OCI-LY3 (cell line): ENCODE data around the gene CMIP.

Source experiments
- H2AFZ ChIP-seq: fragments of 200-600, 300-600 bp; shearing (Covaris generic); 2 replicates; pipeline ENCODE4 v1.6.0; 2014; ENCODE audit warnings: antibody characterized with exemption, low read depth, low read length
- H3K27ac ChIP-seq: fragments of 200-600, 300-600 bp; sonication (generic); 2 replicates; pipeline ENCODE4 v1.5.1; 2014; ENCODE audit warnings: mild to moderate bottlenecking, low read length, moderate library complexity, mixed read lengths
- H3K27me3 ChIP-seq: fragments of 200-600, 300-600 bp; sonication (generic); 2 replicates; pipeline ENCODE4 v1.6.1; 2014; ENCODE audit warnings: low read depth, low read length, mixed read lengths
- H3K36me3 ChIP-seq: fragments of 200-600, 300-600 bp; sonication (generic); replicated peaks from 2 replicates; pipeline ENCODE3; 2014; ENCODE audit warnings: low read depth, low read length, mixed read lengths
- H3K4me1 ChIP-seq: fragments of 300-600, 200-600 bp; sonication (generic); 2 replicates; pipeline ENCODE4 v1.6.1; 2014; ENCODE audit warnings: low read length, mixed read lengths
- H3K4me2 ChIP-seq: fragments of 200-600, 300-600 bp; sonication (generic); 2 replicates; pipeline ENCODE4 v1.6.1; 2014; ENCODE audit warnings: low read length, mixed read lengths
- H3K4me3 ChIP-seq: fragments of 300-600, 200-600 bp; sonication (generic); 2 replicates; pipeline ENCODE4 v1.5.1; 2014; ENCODE audit warnings: antibody characterized with exemption, mild to moderate bottlenecking, low read length, moderate library complexity
- H3K79me2 ChIP-seq: fragments of 300-600, 200-600 bp; shearing (Covaris generic); 2 replicates; pipeline ENCODE4 v1.6.1; 2014; ENCODE audit warnings: mild to moderate bottlenecking, low read length, mixed read lengths
- H3K9ac ChIP-seq: fragments of 300-600, 200-600 bp; shearing (Covaris generic); 2 replicates; pipeline ENCODE4 v1.6.0; 2014; ENCODE audit warnings: mild to moderate bottlenecking, low read length, moderate library complexity
- H3K9me3 ChIP-seq: fragments of 200-600, 300-600 bp; shearing (Covaris generic); 2 replicates; pipeline ENCODE4 v1.6.1; 2014; ENCODE audit warnings: low read length, mixed read lengths; ENCODE audit not compliant: insufficient read depth
- H4K20me1 ChIP-seq: fragments of 200-600, 300-600 bp; sonication (generic); 2 replicates; pipeline ENCODE4 v1.6.1; 2016; ENCODE audit warnings: low read length, mixed read lengths; ENCODE audit not compliant: insufficient read depth
- EZH2phosphoT487 ChIP-seq: fragments of 200-600 bp; shearing (Covaris generic); IDR thresholded peaks from 2 replicates; pipeline ENCODE4 v1.6.1; 2018; ENCODE audit warnings: antibody characterized with exemption, mixed run types, low read depth
- TF ChIP-seq, protein P1 (sequence below): fragments of 200-600, 300-600 bp; sonication (generic); IDR thresholded peaks from 2 replicates; pipeline ENCODE4 v1.5.1; 2014; ENCODE audit warnings: antibody characterized with exemption, low read length, low read depth

CMIP gene

DNA sequence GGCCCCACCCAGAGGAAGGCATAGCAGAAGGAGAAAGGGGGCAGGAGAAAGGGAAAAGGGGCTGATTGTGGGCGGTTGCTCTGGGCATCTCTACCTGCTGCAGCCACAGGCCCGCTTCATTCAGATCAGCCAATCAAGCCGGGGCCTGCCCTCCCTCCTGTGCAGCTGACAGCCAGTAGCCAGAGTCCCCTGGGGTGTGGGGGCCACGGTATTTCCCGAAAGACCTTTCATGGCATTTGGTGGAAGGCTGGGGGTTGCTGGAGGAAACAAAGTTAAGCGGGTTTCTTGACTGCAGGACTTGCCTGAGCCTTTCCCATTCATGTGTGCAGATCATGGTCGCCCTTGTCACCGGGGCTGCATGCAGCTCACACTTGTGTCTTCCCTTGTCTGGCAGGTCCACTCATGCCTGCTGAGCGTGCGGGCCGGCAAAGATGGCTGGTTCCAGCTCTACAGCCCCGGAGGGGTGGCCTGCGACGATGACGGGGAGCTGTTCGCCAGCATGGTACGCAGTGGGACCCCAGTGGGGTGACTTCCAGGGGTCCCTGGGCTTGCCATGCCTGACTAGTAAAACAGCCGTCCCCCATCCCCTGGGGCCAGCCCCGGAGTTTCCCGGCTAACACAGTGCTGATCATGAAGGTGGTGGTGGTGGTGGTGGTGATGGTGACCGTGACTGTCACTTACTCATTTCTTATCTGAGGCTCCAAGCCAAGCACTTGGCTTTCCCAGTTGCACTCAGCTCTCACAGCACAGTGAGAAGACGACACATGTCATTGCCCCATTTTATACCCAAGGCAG lies 251.8 kb downstream of the CMIP start:
- Histone ChIP-seq H3K9ac (no peak overlapping the region), H3K4me3 (no peak overlapping the region), H4K20me1 (no peaks in the 10 kb centered on the region), H3K27me3 (no peaks in the 10 kb centered on the region), H3K4me1 (no peaks in the 10 kb centered on the region), H3K79me2 (no peaks in the 10 kb centered on the region), H3K9me3 (no peaks in the 10 kb centered on the region), H3K36me3 (peaks cover 24% of the 10 kb centered on the region), H3K27ac (no peak overlapping the region), H3K4me2 (no peak overlapping the region), H2AFZ (no peak overlapping the region)
- TF ChIP-seq EZH2phosphoT487, result no peak
- TF ChIP-seq, protein P1, sequence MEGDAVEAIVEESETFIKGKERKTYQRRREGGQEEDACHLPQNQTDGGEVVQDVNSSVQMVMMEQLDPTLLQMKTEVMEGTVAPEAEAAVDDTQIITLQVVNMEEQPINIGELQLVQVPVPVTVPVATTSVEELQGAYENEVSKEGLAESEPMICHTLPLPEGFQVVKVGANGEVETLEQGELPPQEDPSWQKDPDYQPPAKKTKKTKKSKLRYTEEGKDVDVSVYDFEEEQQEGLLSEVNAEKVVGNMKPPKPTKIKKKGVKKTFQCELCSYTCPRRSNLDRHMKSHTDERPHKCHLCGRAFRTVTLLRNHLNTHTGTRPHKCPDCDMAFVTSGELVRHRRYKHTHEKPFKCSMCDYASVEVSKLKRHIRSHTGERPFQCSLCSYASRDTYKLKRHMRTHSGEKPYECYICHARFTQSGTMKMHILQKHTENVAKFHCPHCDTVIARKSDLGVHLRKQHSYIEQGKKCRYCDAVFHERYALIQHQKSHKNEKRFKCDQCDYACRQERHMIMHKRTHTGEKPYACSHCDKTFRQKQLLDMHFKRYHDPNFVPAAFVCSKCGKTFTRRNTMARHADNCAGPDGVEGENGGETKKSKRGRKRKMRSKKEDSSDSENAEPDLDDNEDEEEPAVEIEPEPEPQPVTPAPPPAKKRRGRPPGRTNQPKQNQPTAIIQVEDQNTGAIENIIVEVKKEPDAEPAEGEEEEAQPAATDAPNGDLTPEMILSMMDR, result no peak

DNA sequence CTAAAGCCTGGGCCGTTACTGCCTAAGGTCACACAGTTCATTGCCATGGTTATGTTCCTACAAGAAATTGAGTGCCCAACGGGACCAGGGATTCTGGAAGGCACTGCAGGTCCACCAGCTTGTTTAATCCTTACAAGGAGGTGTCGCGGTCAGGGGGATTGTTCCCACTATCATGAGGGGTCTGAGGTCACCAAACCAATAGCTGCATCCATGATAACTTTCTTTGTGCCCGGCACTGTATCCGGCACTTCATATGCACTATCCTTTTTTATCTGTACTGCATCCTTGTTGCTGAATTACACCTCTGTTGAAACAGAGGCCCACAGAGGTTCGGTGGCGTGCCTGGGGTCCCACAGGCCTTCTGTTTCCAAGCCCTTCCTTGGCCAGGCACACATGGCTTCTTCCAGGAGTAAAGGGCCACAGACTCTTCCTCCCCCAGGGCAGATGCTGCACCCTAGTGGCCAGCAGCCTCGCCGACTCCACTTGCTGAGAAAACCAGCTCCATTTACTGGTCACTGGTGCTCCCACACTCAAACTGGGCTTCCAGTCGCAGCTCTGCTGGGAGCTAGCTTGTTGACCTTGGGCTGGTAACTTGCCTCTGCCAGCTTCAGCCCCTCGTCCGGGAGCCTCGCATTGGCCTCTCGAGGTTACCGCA lies 252.5 kb downstream of the CMIP start:
- Histone ChIP-seq H2AFZ (no peak overlapping the region), H4K20me1 (no peaks in the 10 kb centered on the region), H3K9ac (no peak overlapping the region), H3K27ac (no peak overlapping the region), H3K4me2 (no peak overlapping the region), H3K27me3 (no peaks in the 10 kb centered on the region), H3K4me3 (no peak overlapping the region), H3K79me2 (no peaks in the 10 kb centered on the region), H3K36me3 (peaks cover 19% of the 10 kb centered on the region), H3K9me3 (no peaks in the 10 kb centered on the region), H3K4me1 (no peaks in the 10 kb centered on the region)
- TF ChIP-seq EZH2phosphoT487, result no peak
- TF ChIP-seq, protein P1, result peak; percentile 60

DNA sequence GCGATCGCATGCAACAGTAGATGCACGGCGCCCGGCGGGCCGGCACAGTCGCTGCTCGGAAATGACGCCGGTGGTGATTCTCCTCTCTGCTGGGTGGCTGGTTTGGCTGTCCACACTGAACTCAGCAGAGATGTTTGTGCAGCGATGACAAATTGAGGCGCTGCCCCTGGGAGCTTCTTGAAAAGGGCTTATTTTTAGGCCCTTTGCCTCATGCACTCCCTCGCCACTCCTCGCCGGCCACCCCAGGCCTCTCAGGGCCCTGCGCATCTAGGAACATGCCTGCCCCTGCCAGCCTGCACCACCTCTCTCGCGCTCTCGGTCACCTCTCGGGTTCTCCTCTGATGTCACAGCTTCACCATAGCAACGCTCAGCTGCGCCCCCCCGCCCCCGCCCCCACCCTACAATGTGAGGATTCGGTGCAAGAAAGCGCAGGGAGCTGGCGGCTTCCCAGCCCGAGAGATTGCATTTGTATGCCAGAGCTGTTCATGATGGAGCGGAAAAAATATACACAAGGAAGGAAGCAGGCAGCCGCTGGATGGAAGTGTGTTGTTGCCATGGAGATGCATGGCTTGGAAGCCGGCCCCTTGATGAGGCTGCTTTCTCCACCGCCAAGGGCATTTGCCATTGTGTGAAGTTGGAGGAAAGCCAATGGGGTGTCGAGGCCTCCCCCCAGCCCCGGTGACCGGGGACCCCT lies 253.2 kb downstream of the CMIP start:
- no peak overlapping the region for H3K27ac ChIP-seq
- TF ChIP-seq EZH2phosphoT487, result no peak
- TF ChIP-seq, protein P1, result no peak
- no peak overlapping the region for H3K4me2 ChIP-seq
- H4K20me1 ChIP-seq, result no peaks in the 10 kb centered on the region
- H3K9ac ChIP-seq, result no peak overlapping the region
- H3K9me3 ChIP-seq, result no peaks in the 10 kb centered on the region
- no peaks in the 10 kb centered on the region for H3K4me1 ChIP-seq
- H3K4me3 ChIP-seq, result no peak overlapping the region
- no peaks in the 10 kb centered on the region for H3K79me2 ChIP-seq
- H3K36me3 ChIP-seq, result peaks cover 22% of the 10 kb centered on the region
- no peaks in the 10 kb centered on the region for H3K27me3 ChIP-seq
- H2AFZ ChIP-seq, result no peak overlapping the region

DNA sequence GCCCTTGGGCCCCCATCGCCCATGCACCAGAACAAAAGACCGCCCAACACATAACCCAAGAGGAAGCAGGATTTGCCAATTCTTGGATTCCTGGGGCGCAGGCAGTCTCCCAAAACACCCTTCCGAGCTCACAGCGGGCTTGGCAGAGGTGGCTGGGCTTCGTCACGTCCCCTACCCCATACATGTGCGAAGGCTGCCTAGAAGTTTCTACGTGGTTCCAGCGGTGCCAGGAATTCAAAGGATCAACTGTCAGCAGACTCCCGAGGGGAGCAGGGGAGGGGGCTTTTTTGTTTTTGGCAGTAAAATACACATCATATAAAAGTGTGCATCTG lies 253.7 kb downstream of the CMIP start:
- no peaks in the 10 kb centered on the region for H3K79me2 ChIP-seq
- H3K4me3 ChIP-seq, result no peak overlapping the region
- H3K4me1 ChIP-seq, result no peaks in the 10 kb centered on the region
- no peaks in the 10 kb centered on the region for H3K9me3 ChIP-seq
- H3K9ac ChIP-seq, result no peak overlapping the region
- TF ChIP-seq EZH2phosphoT487, result no peak
- TF ChIP-seq, protein P1, result no peak
- H3K4me2 ChIP-seq, result no peak overlapping the region
- H3K36me3 ChIP-seq, result peaks cover 26% of the 10 kb centered on the region
- no peaks in the 10 kb centered on the region for H4K20me1 ChIP-seq
- no peak overlapping the region for H2AFZ ChIP-seq
- H3K27me3 ChIP-seq, result no peaks in the 10 kb centered on the region
- no peak overlapping the region for H3K27ac ChIP-seq
